Amniotic epithelial cell (primary cell): ENCODE results near the gene IFNA13.
"Not testable (repeated sequence)": the region's sequence is repeated elsewhere in the genome, so short reads cannot be mapped to it uniquely, and the experiment has no call there.

Experiments
- DNase-seq: peaks from one replicate; pipeline ENCODE4 v3.0.0-alpha.2; 2010; ENCODE audit warnings: low read depth

The IFNA13 gene

DNA sequence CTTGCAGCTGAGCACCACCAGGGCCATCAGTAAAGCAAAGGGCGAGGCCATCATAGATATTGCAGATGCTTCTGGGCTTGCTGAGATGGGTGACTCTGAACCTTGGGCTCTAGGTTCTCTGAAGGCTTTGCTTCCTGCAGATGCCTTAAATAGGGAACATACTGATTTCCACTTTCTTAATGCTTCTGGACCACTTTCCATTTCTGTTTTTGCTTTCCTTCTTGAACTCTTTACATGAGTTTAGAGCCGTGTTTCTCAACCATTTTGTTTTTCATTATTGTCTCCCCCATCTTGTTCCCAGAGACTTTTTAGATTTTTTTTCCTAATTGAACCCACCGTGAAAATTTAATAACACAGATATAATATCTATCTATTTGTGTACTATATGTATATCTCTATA, at the start of gene IFNA13:
Gene IFNA13, minus strand, starts transcription at position 101 of the 400 bp plus-strand sequence. Its CDS starts 47 bp downstream, at position 54.
- no peak for DNase-seq

- DNase-seq, result no peak
Observed at GRCh38 chr9:21415493-21416267, 47.8 kb upstream of the IFNA13 start.

DNA sequence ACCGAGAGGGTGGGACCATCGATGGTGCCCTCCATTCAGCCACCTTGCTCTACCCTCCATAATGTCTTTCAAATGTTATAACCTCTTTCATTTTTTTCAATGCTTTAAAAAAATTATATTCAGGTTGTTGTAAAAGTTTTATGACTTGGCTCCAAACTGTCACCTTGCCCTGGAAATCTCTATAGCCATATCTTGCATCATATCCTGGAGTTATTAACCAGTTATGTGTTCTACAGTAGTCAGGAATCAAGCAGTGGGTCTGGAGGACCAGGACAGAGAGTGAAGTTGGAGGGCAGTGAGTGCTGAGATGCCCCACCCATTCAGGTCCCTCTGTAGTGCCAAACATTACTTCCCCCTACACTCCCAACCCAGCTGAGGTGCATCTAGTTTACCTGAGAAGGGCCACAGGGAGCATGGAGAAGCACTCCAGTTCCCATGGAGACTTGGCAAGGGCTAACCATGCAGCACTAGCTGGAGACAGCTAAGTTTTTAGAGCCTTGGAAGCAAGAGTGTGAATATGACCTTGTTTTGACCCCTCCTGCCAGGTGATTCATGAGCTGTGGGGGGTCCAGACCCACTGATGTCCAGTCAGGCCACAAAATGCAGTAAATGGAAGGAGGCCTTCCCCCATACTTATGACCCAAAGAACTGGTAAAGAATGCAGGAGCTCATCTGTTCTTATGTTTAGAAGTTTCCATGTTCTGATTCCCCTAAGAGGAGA, 46.5 kb upstream of the IFNA13 start:
- no peak for DNase-seq

- no peak for DNase-seq
Observed at GRCh38 chr9:21413624-21414023, 45.8 kb upstream of the IFNA13 start.

DNA sequence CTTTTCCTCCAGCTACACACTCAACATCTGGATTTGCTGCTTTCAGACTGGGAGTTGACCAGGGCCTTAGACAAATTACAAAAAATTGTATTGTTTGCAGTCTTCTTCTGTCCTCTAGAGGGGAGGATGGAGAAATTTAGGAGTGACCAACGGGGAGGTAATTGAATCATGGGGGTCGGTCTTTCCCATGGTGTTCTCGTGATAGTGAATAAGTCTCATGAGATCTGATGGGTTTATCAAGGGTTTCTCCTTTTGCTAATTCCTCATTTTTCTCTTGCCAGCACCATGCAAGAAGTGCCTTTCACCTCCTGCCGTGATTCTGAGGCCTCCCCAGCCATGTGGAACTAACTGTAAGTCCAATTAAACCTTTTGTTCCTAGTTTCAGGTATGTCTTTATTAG, 45.3 kb upstream of the IFNA13 start:
- no peak for DNase-seq

DNA sequence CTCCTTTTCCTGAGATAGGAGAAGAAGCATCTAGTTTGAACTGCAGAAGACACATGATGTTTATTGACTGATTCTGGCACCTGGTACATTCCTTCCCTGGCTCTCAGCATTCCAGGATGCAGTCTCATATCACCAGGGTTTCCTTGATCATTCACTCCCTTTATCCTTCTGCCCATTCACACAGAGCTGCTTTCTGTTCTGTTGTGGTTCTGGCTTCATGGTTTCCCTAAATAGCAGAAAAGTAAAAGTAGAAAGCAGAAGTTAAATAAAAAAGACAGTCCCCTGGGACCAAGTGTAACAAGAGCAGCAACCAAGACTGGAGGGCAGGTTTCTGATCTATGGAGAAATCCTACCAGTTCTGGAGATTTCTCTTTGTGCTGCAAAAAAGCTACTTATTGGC, 44.2 kb upstream of the IFNA13 start:
- DNase-seq, result no peak

DNA sequence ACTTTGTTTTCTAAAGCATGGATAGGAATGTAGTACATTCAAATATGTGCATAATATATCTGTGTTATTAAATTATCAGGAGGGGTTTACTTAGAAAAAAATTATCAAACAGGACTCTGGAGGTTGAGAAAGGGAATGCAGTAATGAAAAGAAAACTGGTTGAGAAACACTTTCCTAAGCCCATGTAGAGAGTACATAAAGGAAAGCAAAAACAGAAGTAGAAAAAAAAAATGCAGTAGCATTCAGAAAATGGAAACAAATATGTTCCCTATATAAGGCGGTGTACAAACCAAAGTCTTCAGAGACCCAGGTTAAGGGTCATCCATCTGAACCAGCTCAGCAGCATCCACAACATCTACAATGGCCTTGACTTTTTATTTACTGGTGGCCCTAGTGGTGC, 41.0 kb upstream of the IFNA13 start, which contains the start of gene IFNA8:
Gene IFNA8, plus strand, starts transcription at position 301 of the 400 bp plus-strand sequence. Its CDS starts 60 bp downstream, at position 361.
- no peak for DNase-seq

DNA sequence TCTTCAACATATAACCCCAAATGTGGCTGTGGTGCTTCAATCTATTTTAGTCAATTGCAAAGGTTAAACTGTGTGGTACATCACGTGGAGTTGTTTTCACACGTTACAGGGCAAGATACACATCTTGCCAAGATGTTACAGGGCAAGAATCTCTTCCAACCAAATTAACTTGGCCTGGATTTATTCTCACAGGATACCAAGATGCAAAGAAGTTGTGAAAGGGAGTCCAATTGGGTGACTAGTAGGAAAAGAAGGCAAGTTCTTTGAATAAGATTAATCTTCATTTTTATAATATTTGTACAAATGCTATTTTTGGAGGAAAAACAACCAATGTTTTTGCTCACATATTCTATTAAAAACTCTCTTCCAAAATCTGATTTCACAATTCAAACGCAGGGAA, 36.3 kb upstream of the IFNA13 start:
- DNase-seq, result no peak

DNA sequence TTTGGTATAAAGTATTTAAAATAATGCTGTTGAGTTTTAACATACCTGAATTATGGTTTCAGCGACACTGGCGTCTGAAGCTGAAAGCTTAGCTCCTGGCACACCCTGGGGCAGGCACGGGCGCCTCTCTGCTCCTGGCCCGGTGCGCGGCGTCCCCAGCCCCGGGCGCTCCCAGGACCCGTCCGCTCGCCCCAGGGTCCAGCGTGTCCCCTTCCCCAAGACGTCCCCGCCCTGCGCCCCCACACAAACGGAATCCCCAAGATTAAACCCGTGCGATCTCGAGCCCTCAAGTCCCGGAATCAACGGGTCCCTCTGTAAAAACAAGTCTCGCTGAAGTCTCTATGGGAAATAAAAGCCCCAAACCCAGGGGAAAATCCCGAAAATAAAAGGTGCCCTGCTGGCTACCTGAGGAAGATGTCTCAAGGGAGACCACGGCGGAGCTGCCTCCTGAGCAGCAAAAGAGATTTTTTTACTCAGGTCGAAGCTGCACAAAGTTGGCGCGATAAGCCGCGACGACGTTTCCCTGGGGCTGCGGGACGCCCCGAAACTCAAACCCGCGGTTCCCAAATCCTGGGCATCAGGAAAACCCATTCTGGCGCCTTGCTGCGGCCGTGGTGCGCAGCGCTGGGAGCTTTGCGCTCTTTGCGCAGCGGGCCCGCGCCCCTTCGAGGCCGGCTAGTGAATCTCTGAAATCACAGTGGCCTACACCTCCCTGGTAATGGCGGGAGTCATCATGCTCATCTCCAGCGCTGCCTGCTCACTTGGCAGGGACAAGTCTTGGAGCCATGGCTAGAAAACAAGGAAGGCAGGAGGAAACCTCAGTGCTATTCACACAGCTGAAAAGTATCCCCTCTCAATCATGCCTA, 34.8 kb upstream of the IFNA13 start:
- DNase-seq, result no peak

DNA sequence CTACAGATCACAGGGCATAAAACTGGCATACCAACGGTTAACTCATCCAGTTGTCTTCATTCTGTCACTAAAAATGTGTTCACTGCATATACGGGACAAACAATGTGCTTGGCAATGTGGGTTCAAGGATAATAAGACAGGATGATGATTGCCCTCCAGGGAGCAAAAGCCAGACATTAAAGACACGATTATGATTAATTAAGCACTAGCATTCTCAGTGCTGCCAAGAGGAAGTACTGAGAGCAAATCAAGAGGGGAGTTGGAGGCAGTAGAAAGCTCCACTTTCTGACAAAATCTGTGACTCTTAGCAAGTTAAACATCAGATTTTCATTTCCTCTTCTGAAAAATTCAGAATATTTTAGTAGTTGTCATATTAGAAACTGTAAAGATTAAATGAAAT, 32.1 kb upstream of the IFNA13 start:
- DNase-seq, result no peak

- no peak for DNase-seq
Observed at GRCh38 chr9:21398955-21399489, 31.2 kb upstream of the IFNA13 start.

DNA sequence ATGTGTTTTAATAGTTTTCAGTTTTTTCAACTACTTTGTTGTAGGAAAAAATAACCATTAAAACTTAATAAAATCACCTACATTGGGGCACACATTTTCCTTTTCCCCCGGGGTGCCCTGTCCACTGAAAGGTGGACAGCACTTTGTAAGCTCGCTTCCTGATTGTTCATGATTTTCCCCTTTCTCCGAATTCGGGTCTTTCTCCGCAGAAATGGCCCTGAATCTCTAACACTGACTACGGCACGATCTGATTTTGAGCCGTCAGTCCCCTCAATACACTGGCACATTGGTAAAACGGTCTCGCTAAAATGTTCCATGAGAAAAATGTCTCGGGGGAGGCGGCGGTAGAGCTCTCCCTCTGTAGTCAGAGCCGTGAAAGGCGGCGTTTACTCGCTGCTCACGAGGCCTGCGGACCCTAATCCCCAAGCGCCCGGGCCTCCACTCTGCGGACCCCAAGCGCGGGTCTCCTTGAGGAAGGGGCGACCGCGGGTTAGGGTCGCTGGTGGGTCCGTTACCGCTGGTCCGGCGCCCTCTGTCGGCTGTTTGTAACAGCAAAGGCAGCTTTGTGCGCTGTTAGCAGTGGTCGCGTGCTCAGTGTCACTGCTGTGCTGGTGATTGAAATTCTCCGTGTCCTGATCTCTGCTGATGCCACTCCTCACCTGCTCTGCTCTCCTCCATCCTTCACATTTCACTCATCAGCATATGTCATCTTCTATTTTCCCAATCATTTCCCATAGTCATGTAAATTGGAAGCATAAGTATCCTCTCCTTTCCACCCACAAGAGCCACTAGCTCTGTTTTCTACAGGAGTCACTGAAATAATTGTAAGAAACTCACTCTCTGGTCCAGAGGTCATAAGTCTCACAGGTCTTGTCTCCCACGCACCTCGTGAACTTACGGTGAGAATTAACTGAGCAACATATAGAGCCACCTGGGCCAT, 28.2 kb upstream of the IFNA13 start:
- no peak for DNase-seq

DNA sequence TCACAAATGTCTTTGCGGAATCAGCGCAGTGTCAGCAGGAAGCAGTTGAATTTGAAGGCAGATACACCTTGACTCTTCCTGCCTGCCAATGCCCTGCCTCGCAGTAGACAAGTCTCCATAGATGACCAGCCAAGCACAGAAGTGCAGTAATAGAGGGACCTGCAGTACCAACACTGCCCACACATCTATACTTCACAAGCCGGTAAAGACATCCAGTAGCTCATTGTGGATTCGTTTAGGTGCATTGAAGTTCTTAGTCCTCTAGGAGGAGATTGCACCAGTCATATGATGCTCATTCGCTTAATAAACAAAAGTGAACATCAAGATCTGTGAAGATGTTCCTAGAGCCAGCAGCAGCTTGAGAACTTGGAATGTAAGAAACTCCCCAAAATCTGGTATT, 24.4 kb upstream of the IFNA13 start:
- peak; percentile 31 for DNase-seq

GRCh38 chr9:21385131-21385670, 17.3 kb upstream of the IFNA13 start, which contains the start of gene IFNA2:
IFNA2 (minus strand) TSS chr9:21385398; CDS start chr9:21385329, 69 bp downstream.
- no peak for DNase-seq

DNA sequence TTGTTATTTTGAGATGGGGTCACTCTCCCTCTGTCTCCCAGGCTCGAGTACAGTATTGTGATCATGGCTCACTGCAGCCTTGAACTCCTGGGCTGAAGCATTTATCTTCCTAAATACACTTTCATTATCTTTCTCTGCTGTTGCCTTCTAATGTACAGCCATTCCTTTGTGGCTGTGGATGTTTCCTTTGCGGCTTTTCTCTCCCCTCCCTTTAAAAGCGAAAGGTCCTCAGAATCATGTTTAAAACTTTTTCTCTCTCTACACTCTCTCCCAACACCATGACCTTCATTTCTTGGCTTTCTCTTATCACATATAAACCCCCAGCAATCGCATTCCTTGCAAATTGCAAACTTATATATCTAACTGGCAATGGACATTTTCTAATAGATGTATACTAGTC, 15.8 kb upstream of the IFNA13 start:
- DNase-seq, result no peak

DNA sequence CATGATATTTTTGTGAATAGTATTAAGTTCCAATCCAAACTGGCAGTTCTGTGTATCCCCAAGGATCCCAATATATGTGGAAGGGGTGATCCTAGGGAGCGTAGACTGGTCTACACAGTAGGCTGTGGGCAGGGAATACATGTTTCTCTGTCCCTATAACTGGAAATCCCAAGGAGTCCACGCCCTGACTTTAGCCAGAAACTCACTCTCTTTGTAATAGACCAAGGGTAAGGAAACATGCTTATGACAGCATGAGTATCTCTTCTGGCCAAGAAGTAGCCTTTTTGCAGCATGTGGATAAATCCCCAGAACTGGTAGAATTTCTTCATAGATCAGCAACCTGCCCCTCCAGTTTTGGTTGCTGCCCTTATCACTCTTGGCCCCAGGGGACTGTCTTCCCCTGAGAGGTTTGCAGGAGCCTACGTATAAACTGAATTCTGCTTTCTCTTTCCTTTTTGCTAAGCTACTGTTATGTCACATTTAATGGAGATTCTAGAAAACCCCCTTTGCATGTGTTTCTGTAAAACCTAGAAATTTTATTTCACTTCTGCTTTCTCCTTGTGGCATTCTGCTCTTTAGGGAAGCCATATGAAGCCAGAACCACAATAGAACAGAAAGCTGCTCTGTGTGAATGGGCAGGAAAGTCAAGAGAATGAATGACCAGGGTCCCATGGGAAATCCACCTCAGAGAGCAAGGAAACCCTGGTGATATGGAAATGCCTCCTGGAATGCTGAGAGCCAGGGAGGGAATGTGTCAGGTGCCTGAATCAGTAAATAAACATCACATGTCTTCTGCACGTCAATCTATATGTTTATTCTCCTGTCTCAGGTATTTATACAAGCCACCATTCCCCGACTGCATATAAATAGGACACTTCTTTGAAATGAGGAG, 13.8 kb upstream of the IFNA13 start:
- no peak for DNase-seq

- DNase-seq, result not testable (repeated sequence)
Observed at GRCh38 chr9:21371467-21371866, 3.6 kb upstream of the IFNA13 start.

GRCh38 chr9:21367169-21367568, 688 bp downstream of the IFNA13 start:
- DNase-seq, result not testable (repeated sequence)

GRCh38 chr9:21362287-21362686, 5.6 kb downstream of the IFNA13 start:
- no peak for DNase-seq
